K562 (cell line): Measurements from ENCODE around the gene PAF1. TPM values are rescaled to one million over a fixed set of nuclear protein-coding genes. Genes with fewer than 3 reads are reported as not detected.

Experiments used
- ARID1B ChIP-seq: fragments of 450-650 bp; IDR thresholded peaks from 2 replicates; pipeline ENCODE4 v1.6.1; 2016; ENCODE audit warnings: antibody characterized with exemption, mild to moderate bottlenecking, inconsistent platforms
- CBX2 ChIP-seq: fragments of 200-600 bp; sonication (generic); IDR thresholded peaks from one replicate; pipeline ENCODE4 v1.6.1; 2012; ENCODE audit warnings: mild to moderate bottlenecking, low read length, inconsistent platforms; ENCODE audit not compliant: insufficient read depth, poor library complexity, severe bottlenecking
- CHCHD3 ChIP-seq: fragments of 250-450 bp; sonication (Bioruptor Pico); IDR thresholded peaks from 2 replicates; pipeline ENCODE4 v2.1.2; 2022; ENCODE audit warnings: mild to moderate bottlenecking
- CSDE1 ChIP-seq, 2 experiments: fragments of 450-650 bp; IDR thresholded peaks; 2 replicates each; pipeline ENCODE4 v1.6.1; 2016; ENCODE audit warnings: mild to moderate bottlenecking in 1 of 2
- ETV6 ChIP-seq, 3 experiments: fragments of 150-350 bp in 1 of 3; sonication (generic) in 1 of 3; formaldehyde crosslinking in 1 of 3; IDR thresholded peaks; 2 replicates each; pipeline versions ENCODE4 v1.6.1 to v1.8.0; 2014 to 2022; ENCODE audit warnings: borderline replicate concordance in 2 of 3, low read depth in 2 of 3, antibody characterized with exemption in 1 of 3, low read length in 1 of 3, mild to moderate bottlenecking in 1 of 3, missing genetic modification reagents in 1 of 3
- HDAC2 ChIP-seq: fragments of 450-650 bp; IDR thresholded peaks from 2 replicates; pipeline ENCODE4 v1.6.1; 2016; ENCODE audit warnings: mild to moderate bottlenecking
- HDGF ChIP-seq: fragments of 450-650 bp; IDR thresholded peaks from 2 replicates; pipeline ENCODE4 v1.6.1; 2016
- IRF2 ChIP-seq: sonication (generic); formaldehyde crosslinking; IDR thresholded peaks from 2 replicates; pipeline ENCODE4 v1.8.1; 2022; ENCODE audit warnings: mild to moderate bottlenecking, missing genetic modification reagents
- KAT2B ChIP-seq: IDR thresholded peaks from one replicate; pipeline ENCODE4 v1.6.1; 2012; ENCODE audit warnings: low read depth, mild to moderate bottlenecking, control low read depth, inconsistent platforms, low read length, moderate library complexity
- KLF1 ChIP-seq: fragments of 450-650 bp; IDR thresholded peaks from 2 replicates; pipeline ENCODE4 v1.6.1; 2016; ENCODE audit warnings: missing genetic modification characterization, missing compliant biosample characterization
- MEF2A ChIP-seq: IDR thresholded peaks from 2 replicates; pipeline ENCODE4 v1.6.1; 2011; ENCODE audit warnings: low read depth, mild to moderate bottlenecking, low read length, moderate library complexity; ENCODE audit not compliant: control insufficient read depth
- PYGO2 ChIP-seq: fragments of 450-650 bp; IDR thresholded peaks from 2 replicates; pipeline ENCODE4 v1.6.1; 2016; ENCODE audit warnings: mild to moderate bottlenecking, missing genetic modification characterization, moderate library complexity, missing compliant biosample characterization
- RBM25 ChIP-seq: fragments of 200-400 bp; formaldehyde crosslinking; IDR thresholded peaks from 2 replicates; pipeline ENCODE4 v1.6.1; 2018; ENCODE audit warnings: low read length, low read depth, moderate library complexity; ENCODE audit not compliant: severe bottlenecking
- SREBF2 ChIP-seq: sonication (generic); formaldehyde crosslinking; IDR thresholded peaks from 2 replicates; pipeline ENCODE4 v1.4.0; 2020; ENCODE audit warnings: mild to moderate bottlenecking, missing genetic modification reagents
- TCF7 ChIP-seq: sonication (generic); IDR thresholded peaks from 2 replicates; pipeline ENCODE4 v1.6.1; 2016; ENCODE audit warnings: antibody characterized with exemption, borderline replicate concordance
- TFAM ChIP-seq: fragments of 250-450 bp; sonication (Bioruptor Pico); conservative IDR thresholded peaks from 2 replicates; pipeline ENCODE4 v1.5.0; 2021; ENCODE audit warnings: mild to moderate bottlenecking, moderate library complexity
- TRIM24 ChIP-seq, 2 experiments: fragments of 450-650 bp; IDR thresholded peaks; 2 replicates each; pipeline ENCODE4 v1.6.1; 2016
- XRCC5 ChIP-seq: fragments of 200-400 bp; formaldehyde crosslinking; IDR thresholded peaks from 2 replicates; pipeline ENCODE4 v1.6.1; 2017; ENCODE audit warnings: low read depth, mild to moderate bottlenecking, low read length
- ZNF121 ChIP-seq: sonication (generic); formaldehyde crosslinking; conservative IDR thresholded peaks from 2 replicates; pipeline ENCODE4 v1.8.0; 2022; ENCODE audit warnings: missing genetic modification reagents
- ZNF143 ChIP-seq: sonication (generic); formaldehyde crosslinking; IDR thresholded peaks from 2 replicates; pipeline ENCODE4 v1.9.0; 2022; ENCODE audit warnings: mild to moderate bottlenecking, missing genetic modification reagents
- ZNF324 ChIP-seq: fragments of 250-450 bp; sonication (Bioruptor Pico); IDR thresholded peaks from 2 replicates; pipeline ENCODE4 v1.4.0; 2020; ENCODE audit warnings: mild to moderate bottlenecking
- polyA plus RNA-seq, 8 experiments: library from polyadenylated mRNA; depleted of rRNA in 4 of 8; stranded (reverse) in 5 of 8; unstranded in 3 of 8; fragments of >200 nt; fragmentation: Nextera tagmentation in 2 of 8; fragmentation: Illumina TruSeq in 1 of 8; extraction: Ambion mirVana in 2 of 8; extraction: Trizol in 1 of 8; gene quantifications; 2 replicates each; pipeline versions ENCODE4 v1.2.1 to v1.2.3, GENCODE V29; 2011 to 2014; ENCODE audit warnings: inconsistent platforms in 1 of 8, missing spikeins in 1 of 8
- total RNA-seq, 7 experiments: library from RNA; depleted of rRNA in 6 of 7; stranded (reverse); fragments of >200 nt in 6 of 7; fragmentation: Illumina TruSeq in 2 of 7; extraction: Trizol in 2 of 7; gene quantifications; 2 replicates each; pipeline versions ENCODE4 v1.2.1 to v1.2.3, GENCODE V29; 2011 to 2021; ENCODE audit warnings: low replicate concordance in 1 of 7
- TF ChIP-seq, protein P1 (sequence below): fragments of 200-800 bp; sonication (Bioruptor generic); IDR thresholded peaks from 2 replicates; pipeline ENCODE4 v1.6.1; 2017; ENCODE audit warnings: missing genetic modification characterization, missing compliant biosample characterization
- TF ChIP-seq, protein P2 (sequence below): IDR thresholded peaks from 3 replicates; pipeline ENCODE4 v1.6.1; 2011; ENCODE audit warnings: borderline replicate concordance, mild to moderate bottlenecking; ENCODE audit not compliant: insufficient read length, insufficient read depth
- TF ChIP-seq, protein P3 (sequence below): fragments of 250-450 bp; sonication (Bioruptor Pico); IDR thresholded peaks from 2 replicates; pipeline ENCODE4 v1.8.0; 2021; ENCODE audit warnings: moderate library complexity, mild to moderate bottlenecking, inconsistent platforms
- TF ChIP-seq, protein P4 (sequence below): fragments of 450-650 bp; IDR thresholded peaks from 2 replicates; pipeline ENCODE4 v1.6.1; 2016; ENCODE audit warnings: antibody characterized with exemption

The PAF1 gene
- total and polyA plus RNA-seq, 9 of the 15 experiments (the other 6 are each of a cell fraction or from before 2014, with no cell fraction given), result 1.5 to 45.0 (median 33.8) TPM

DNA sequence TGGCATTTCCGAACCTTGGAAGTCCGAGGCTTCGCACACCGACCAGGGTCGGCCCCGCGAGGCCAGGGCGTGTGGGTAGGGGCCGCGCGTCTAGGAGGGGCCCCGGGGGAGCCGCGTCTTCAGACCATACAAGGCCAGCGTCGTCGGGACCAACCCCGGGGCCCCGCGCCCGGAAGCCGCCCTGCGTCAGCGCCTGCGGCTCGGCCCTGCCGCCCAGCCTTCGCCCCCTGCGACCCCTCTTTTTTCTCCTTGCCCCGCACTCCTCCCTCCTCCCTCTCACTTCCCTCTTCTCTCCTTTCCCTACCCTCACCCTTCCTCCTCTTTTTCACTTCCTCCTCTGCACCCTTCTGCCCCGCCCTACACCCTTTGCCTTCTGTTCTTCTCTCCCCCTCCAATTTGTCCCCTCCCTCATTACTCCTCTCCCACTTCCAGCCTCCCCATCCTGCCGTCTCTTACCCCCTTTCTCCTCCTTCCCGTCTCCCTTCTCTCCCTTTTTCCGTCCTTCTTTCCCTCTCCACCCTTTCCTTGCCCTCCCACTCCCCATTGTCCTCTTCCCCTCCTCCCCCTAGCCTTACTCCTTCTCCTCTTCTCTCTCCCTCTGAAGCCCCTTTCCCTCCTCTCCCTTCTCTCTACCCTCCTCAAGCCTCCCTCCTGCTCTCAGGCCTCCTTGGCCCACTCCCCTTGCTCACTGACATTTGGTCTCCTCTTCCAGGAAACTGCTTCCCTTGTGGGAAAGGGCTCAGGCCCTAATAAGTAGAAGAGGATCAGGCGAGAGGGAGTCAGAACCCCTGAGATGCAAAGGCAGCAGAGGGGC is 19.3 kb upstream of the PAF1 start (continued):
- TF ChIP-seq, protein P1, sequence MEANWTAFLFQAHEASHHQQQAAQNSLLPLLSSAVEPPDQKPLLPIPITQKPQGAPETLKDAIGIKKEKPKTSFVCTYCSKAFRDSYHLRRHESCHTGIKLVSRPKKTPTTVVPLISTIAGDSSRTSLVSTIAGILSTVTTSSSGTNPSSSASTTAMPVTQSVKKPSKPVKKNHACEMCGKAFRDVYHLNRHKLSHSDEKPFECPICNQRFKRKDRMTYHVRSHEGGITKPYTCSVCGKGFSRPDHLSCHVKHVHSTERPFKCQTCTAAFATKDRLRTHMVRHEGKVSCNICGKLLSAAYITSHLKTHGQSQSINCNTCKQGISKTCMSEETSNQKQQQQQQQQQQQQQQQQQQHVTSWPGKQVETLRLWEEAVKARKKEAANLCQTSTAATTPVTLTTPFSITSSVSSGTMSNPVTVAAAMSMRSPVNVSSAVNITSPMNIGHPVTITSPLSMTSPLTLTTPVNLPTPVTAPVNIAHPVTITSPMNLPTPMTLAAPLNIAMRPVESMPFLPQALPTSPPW (CRISPR knock-in tag), result peak; percentile 42
- TF ChIP-seq TRIM24 (IDR thresholded peaks at IDR 0.05), result peak; percentile 28 to 59; a peak in 1 of 4 replicates
- TF ChIP-seq CBX2, result no peak
- TF ChIP-seq SREBF2 (CRISPR knock-in tag), result no peak
- TF ChIP-seq, protein P2, sequence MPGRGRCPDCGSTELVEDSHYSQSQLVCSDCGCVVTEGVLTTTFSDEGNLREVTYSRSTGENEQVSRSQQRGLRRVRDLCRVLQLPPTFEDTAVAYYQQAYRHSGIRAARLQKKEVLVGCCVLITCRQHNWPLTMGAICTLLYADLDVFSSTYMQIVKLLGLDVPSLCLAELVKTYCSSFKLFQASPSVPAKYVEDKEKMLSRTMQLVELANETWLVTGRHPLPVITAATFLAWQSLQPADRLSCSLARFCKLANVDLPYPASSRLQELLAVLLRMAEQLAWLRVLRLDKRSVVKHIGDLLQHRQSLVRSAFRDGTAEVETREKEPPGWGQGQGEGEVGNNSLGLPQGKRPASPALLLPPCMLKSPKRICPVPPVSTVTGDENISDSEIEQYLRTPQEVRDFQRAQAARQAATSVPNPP, result no peak
- TF ChIP-seq RBM25, result no peak
- no peak for TF ChIP-seq ZNF121 (CRISPR knock-in tag)
- no peak for TF ChIP-seq ZNF324
- peak; percentile 52; the same call in 1 of the 2 replicates for TF ChIP-seq XRCC5
- peak in 1 of 2 experiments; percentile 54; a peak in 1 of 4 replicates for TF ChIP-seq ETV6 (IDR thresholded peaks at IDR 0.05; ENCODE audit: borderline replicate concordance in 1 of 2, low read depth in 2 of 2, low read length in 1 of 2)
- TF ChIP-seq ETV6 (CRISPR knock-in tag; IDR thresholded peaks at IDR 0.05; ENCODE audit: borderline replicate concordance), result no peak
- TF ChIP-seq KLF1, result peak; percentile 83
- TF ChIP-seq ZNF143 (CRISPR knock-in tag), result 0 out of 2 replicates have a peak, but pooled peaks have one; percentile 6
- TF ChIP-seq PYGO2, result no peak
- TF ChIP-seq TCF7, result no peak
- TF ChIP-seq, protein P3, sequence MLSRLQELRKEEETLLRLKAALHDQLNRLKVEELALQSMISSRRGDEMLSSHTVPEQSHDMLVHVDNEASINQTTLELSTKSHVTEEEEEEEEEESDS (CRISPR knock-in tag), result no peak
- peak; percentile 76 for TF ChIP-seq ARID1B
- TF ChIP-seq IRF2 (CRISPR knock-in tag), result no peak
- no peak for TF ChIP-seq KAT2B
- TF ChIP-seq TFAM, result no peak
- no peak for TF ChIP-seq CHCHD3
- TF ChIP-seq HDGF, result peak; percentile 99; the same call in 1 of the 2 replicates
- TF ChIP-seq, protein P4, sequence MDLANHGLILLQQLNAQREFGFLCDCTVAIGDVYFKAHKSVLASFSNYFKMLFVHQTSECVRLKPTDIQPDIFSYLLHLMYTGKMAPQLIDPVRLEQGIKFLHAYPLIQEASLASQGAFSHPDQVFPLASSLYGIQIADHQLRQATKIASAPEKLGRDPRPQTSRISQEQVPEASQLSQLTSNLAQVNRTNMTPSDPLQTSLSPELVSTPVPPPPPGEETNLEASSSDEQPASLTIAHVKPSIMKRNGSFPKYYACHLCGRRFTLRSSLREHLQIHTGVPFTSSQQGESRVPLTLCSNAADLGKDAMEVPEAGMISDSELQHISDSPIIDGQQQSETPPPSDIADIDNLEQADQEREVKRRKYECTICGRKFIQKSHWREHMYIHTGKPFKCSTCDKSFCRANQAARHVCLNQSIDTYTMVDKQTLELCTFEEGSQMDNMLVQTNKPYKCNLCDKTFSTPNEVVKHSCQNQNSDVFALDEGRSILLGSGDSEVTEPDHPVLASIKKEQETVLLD, result peak; percentile 79
- TF ChIP-seq CSDE1 (IDR thresholded peaks at IDR 0.05), result 0 out of 4 replicates have a peak, but pooled peaks of 1 of the 2 experiments have one; percentile 49
- no peak for TF ChIP-seq MEF2A
- TF ChIP-seq HDAC2, result peak; percentile 66
